Neural cell (in vitro differentiated cells): Measurements from ENCODE around the gene PLXNA2.

Source experiments
- TAF1 ChIP-seq: IDR thresholded peaks from 2 replicates; pipeline ENCODE4 v1.6.1; 2012; ENCODE audit warnings: low read depth
- TF ChIP-seq, protein P1 (sequence below): fragments of 450-650 bp; IDR thresholded peaks from 2 replicates; pipeline ENCODE4 v1.5.1; 2014; ENCODE audit warnings: antibody characterized with exemption, mild to moderate bottlenecking, moderate library complexity; ENCODE audit not compliant: poor library complexity, severe bottlenecking
- TF ChIP-seq, protein P2 (sequence below): IDR thresholded peaks from 2 replicates; pipeline ENCODE4 v1.6.1; 2012; ENCODE audit warnings: borderline replicate concordance

DNA sequence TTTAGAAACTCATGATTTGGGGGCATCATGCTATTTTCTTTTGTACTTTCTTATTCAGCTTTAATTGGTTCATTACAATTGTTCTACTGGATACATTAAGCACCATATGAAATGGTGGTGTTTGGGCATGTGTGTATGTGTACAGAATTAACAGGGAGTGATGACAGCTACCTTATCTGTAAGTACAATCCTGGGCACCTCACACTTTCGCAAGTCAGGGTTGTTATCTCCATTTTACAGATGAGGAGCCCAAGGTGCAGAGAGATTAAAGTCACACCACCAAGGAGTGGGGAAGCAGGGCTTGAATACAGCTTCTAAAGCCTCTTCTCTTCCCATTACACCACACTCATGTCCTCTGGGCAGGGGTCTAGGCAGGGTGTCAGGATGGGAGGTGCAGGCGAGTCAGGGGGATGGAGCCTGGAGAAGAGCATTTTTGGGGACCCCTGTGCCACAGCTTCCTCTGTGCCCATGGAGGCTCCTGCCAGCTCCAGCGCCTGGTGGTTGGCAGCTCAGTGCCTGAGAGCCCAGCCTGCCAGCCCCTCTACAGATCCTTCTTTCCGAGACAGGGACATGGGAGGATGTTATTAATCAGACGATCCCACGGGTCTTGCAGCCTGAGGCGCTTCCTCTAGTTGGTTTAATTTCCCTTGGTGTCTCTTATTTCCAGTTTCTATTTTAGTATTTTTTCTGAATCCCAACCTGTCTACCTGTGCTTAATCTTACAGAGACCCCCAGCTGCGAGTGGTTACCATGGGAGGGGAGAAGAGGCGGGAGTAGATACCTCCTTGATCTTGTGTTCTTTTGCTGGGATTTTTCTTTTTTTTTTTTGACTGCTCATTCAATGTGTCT, 207.0 kb downstream of the PLXNA2 start:
- TF ChIP-seq, protein P1, sequence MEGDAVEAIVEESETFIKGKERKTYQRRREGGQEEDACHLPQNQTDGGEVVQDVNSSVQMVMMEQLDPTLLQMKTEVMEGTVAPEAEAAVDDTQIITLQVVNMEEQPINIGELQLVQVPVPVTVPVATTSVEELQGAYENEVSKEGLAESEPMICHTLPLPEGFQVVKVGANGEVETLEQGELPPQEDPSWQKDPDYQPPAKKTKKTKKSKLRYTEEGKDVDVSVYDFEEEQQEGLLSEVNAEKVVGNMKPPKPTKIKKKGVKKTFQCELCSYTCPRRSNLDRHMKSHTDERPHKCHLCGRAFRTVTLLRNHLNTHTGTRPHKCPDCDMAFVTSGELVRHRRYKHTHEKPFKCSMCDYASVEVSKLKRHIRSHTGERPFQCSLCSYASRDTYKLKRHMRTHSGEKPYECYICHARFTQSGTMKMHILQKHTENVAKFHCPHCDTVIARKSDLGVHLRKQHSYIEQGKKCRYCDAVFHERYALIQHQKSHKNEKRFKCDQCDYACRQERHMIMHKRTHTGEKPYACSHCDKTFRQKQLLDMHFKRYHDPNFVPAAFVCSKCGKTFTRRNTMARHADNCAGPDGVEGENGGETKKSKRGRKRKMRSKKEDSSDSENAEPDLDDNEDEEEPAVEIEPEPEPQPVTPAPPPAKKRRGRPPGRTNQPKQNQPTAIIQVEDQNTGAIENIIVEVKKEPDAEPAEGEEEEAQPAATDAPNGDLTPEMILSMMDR = no peak
- no peak for TF ChIP-seq TAF1
- TF ChIP-seq, protein P2, sequence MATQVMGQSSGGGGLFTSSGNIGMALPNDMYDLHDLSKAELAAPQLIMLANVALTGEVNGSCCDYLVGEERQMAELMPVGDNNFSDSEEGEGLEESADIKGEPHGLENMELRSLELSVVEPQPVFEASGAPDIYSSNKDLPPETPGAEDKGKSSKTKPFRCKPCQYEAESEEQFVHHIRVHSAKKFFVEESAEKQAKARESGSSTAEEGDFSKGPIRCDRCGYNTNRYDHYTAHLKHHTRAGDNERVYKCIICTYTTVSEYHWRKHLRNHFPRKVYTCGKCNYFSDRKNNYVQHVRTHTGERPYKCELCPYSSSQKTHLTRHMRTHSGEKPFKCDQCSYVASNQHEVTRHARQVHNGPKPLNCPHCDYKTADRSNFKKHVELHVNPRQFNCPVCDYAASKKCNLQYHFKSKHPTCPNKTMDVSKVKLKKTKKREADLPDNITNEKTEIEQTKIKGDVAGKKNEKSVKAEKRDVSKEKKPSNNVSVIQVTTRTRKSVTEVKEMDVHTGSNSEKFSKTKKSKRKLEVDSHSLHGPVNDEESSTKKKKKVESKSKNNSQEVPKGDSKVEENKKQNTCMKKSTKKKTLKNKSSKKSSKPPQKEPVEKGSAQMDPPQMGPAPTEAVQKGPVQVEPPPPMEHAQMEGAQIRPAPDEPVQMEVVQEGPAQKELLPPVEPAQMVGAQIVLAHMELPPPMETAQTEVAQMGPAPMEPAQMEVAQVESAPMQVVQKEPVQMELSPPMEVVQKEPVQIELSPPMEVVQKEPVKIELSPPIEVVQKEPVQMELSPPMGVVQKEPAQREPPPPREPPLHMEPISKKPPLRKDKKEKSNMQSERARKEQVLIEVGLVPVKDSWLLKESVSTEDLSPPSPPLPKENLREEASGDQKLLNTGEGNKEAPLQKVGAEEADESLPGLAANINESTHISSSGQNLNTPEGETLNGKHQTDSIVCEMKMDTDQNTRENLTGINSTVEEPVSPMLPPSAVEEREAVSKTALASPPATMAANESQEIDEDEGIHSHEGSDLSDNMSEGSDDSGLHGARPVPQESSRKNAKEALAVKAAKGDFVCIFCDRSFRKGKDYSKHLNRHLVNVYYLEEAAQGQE = no peak
